Bronchial epithelial cell (primary cell): ENCODE data around the gene SLC2A9. TPM values are rescaled to one million over a fixed set of nuclear protein-coding genes. Genes with fewer than 3 reads are reported as not detected.
A peak's percentile ranks its signal among the peaks of the same experiment; 100 is the strongest.

Experiments
- DNase-seq: peaks from one replicate; pipeline ENCODE4 v3.0.0-alpha.2; 2010; ENCODE audit warnings: low read depth
- FAIRE-seq: peaks from 2 replicates; lab custom pipeline; 2011; peaks lifted over from hg19 to GRCh38; lab: Jason Lieb, UNC
- H3K27me3 ChIP-seq: 2 replicates; pipeline ENCODE4 v1.5.1; 2011; ENCODE audit warnings: low read length; ENCODE audit not compliant: control insufficient read depth, insufficient read depth
- H3K36me3 ChIP-seq: 2 replicates; pipeline ENCODE4 v1.5.1; 2011; ENCODE audit warnings: low read length; ENCODE audit not compliant: control insufficient read depth, insufficient read depth
- H3K4me3 ChIP-seq: 2 replicates; pipeline ENCODE4 v1.5.1; 2011; ENCODE audit warnings: mild to moderate bottlenecking, low read depth, low read length, control low read depth
- CTCF ChIP-seq: IDR thresholded peaks from 2 replicates; pipeline ENCODE4 v1.5.1; 2011; ENCODE audit warnings: mild to moderate bottlenecking, moderate library complexity, low read length, control low read depth, inconsistent platforms; ENCODE audit not compliant: insufficient read depth, severe bottlenecking
- total RNA-seq: library from RNA; depleted of rRNA; stranded (reverse); fragments of >200 nt; gene quantifications from 2 replicates; pipeline ENCODE4 v1.2.1, GENCODE V29; 2014

SLC2A9 gene
- total RNA-seq, 1 donor from 2014 or later, result 29.7 TPM

DNA sequence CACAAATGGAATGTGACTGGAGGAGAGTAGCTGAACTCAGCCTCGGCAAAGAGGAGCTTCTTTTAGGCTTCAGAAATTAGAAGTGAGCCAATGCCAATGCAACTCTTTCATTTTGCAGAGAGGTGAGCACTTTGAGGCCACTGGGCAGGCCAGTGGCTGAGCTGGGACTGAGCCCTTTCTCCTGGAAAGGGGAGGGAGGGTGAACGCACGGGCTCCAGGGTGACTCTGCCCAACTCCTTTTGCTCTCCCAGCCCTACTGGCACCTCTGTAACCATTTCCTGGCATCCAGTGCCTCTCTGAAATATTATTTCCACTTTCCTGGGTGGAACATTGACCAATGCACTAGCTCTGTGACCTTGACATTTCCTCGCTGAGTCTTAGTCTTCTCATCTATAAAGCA is 88.1 kb downstream of the SLC2A9 start:
- no peak for DNase-seq
- no peak for FAIRE-seq
- Histone ChIP-seq H3K36me3 (peaks cover 25% of the 10 kb centered on the region), H3K27me3 (no peaks in the 10 kb centered on the region), H3K4me3 (no peak overlapping the region)
- TF ChIP-seq CTCF, result no peak

DNA sequence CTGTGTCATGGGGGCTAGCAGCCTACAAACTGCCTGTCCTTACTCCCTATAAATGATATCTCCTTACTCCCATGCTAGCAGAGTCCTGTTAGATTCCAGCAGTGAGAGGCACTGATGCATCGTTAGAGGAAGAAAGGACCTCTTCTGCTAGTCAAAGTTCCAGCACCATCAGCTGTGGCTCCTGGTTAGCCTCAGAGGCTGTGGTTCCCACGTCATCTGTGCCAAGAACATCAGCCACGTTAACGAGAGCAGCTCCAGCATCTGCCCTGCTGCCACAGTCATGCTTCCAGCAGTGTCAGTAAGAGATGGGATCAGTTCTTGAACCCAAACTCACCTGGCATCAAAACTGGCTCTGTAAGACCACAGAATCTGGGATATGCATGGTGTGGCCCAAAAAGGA is 88.5 kb downstream of the SLC2A9 start:
- no peaks in the 10 kb centered on the region for H3K27me3 ChIP-seq
- no peak for TF ChIP-seq CTCF
- peak; percentile 64 for FAIRE-seq
- no peak for DNase-seq
- H3K4me3 ChIP-seq, result no peak overlapping the region
- H3K36me3 ChIP-seq, result peaks cover 24% of the 10 kb centered on the region

DNA sequence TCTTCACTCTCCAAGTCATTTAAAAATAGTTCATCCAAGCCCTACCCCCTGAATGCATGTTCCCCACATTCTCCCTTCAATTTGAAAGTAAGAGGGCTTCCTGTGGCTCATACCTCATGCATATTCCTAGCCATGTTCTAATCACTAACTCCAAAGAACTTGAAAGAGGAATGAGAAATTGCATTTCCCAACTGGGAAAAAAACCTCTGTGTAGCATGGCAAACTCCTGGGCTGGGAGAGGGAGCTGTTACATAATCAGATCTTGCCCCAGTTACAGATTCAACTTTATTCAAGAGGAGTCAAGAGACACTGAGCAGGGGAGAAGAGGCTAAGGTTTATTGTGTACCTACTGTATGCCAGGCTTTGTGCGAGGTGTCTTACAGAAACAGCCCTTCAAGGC is 90.2 kb downstream of the SLC2A9 start:
- peaks cover 21% of the 10 kb centered on the region for H3K36me3 ChIP-seq
- H3K4me3 ChIP-seq, result no peak overlapping the region
- FAIRE-seq (no peak), DNase-seq (no peak)
- TF ChIP-seq CTCF, result no peak
- H3K27me3 ChIP-seq, result no peaks in the 10 kb centered on the region

DNA sequence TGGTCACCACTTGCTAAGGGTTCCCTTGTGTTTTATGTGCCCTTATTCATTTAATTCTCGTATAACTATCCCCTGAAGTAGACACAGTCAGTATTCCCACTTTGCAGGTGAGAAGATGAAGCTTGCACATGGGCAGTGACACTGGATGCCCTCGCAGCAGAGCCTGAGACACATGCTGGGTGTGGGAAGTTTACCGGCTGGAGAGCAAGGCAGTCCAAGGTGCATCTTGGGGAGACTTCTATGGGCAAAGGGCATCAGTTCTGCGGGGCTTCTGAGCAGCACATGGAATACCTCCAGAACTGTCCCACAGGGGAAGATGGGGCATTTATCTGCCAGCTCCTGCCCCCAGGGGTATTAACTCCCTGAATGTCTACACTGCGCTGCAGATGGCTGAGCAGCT is 92.2 kb downstream of the SLC2A9 start:
- DNase-seq, result no peak
- Histone ChIP-seq H3K36me3 (peaks cover 13% of the 10 kb centered on the region), H3K4me3 (no peak overlapping the region), H3K27me3 (no peaks in the 10 kb centered on the region)
- FAIRE-seq, result no peak
- TF ChIP-seq CTCF, result no peak

GRCh38 chr4:9927341-9928007 is 93.8 kb downstream of the SLC2A9 start:
- H3K27me3 ChIP-seq, result no peaks in the 10 kb centered on the region
- no peak for DNase-seq
- TF ChIP-seq CTCF, result peak; percentile 1
- no peak overlapping the region for H3K4me3 ChIP-seq
- peaks cover 4% of the 10 kb centered on the region for H3K36me3 ChIP-seq
- no peak for FAIRE-seq

GRCh38 chr4:9926586-9926985 is 94.7 kb downstream of the SLC2A9 start:
- Histone ChIP-seq H3K27me3 (no peaks in the 10 kb centered on the region), H3K4me3 (no peak overlapping the region), H3K36me3 (peaks cover 3% of the 10 kb centered on the region)
- no peak for TF ChIP-seq CTCF
- DNase-seq (no peak), FAIRE-seq (no peak)
